ENCODE data around the gene KNL1. TPM values are rescaled to one million over a fixed set of nuclear protein-coding genes. Genes with fewer than 3 reads are reported as not detected.

Gene KNL1
- total RNA-seq, 1 experiment from 2014 or later = 28.9 TPM

DNA sequence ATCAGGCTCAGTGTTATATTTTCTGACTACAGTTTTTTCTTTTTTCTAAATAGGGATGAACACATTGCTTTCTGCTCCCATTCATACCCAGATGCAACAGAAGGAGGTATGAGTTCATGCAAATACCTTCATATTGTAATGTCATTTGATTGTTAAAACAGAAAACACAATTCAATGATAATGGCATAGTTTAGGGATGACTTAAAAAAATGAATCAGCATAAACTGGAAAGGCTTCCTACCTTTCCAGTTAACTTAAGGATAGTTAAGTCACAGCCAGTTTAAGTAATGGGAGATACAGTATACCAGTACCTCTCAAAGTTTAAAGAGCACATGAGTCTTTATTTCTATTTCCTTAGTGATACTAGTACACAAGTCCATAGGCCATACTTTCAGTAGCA, 24.9 kb downstream of the KNL1 start:
- Histone ChIP-seq H3K27me3 (ENCODE audit: control insufficient read depth, insufficient read depth, low read length) (no peaks in the 10 kb centered on the region), H3K36me3 (ENCODE audit: control insufficient read depth, insufficient read depth, low read length) (peaks cover 23% of the 10 kb centered on the region), H3K9me3 (ENCODE audit: control insufficient read depth, insufficient read depth, low read depth, low read length) (no peaks in the 10 kb centered on the region), H3K4me1 (ENCODE audit: control insufficient read depth, insufficient read depth, low read length) (no peaks in the 10 kb centered on the region), H3K27ac (ENCODE audit: low read length) (no peak overlapping the region), H3K4me3 (ENCODE audit: low read depth in 2 of 2, low read length in 2 of 2) (no peak overlapping the region)
- no TSS peak for BruUV-seq (replicated peaks)
- POLR2A ChIA-PET = no interaction called here
- intact Hi-C loops (cut with micrococcal nuclease; ENCODE audit: unreplicated experiment) = no loop called here
- in situ Hi-C loops (cut with HindIII; ENCODE audit: low pct_unique_long_range_greater_than_20kb, low sequenced_read_pairs) = no loop called here
- CTCF ChIA-PET = no interaction called here
- TF ChIP-seq, protein P1, sequence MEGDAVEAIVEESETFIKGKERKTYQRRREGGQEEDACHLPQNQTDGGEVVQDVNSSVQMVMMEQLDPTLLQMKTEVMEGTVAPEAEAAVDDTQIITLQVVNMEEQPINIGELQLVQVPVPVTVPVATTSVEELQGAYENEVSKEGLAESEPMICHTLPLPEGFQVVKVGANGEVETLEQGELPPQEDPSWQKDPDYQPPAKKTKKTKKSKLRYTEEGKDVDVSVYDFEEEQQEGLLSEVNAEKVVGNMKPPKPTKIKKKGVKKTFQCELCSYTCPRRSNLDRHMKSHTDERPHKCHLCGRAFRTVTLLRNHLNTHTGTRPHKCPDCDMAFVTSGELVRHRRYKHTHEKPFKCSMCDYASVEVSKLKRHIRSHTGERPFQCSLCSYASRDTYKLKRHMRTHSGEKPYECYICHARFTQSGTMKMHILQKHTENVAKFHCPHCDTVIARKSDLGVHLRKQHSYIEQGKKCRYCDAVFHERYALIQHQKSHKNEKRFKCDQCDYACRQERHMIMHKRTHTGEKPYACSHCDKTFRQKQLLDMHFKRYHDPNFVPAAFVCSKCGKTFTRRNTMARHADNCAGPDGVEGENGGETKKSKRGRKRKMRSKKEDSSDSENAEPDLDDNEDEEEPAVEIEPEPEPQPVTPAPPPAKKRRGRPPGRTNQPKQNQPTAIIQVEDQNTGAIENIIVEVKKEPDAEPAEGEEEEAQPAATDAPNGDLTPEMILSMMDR (IDR thresholded peaks at IDR 0.05) = no peak
- TF ChIP-seq SIN3A (IDR thresholded peaks at IDR 0.05; ENCODE audit: borderline replicate concordance, insufficient read depth, low read depth, low read length) (no peak), TCF7L2 (IDR thresholded peaks at IDR 0.05; ENCODE audit: low read depth, low read length) (no peak), POLR2AphosphoS5 (IDR thresholded peaks at IDR 0.05; ENCODE audit: low read depth, low read length) (no peak)
- TF ChIP-seq, protein P2, sequence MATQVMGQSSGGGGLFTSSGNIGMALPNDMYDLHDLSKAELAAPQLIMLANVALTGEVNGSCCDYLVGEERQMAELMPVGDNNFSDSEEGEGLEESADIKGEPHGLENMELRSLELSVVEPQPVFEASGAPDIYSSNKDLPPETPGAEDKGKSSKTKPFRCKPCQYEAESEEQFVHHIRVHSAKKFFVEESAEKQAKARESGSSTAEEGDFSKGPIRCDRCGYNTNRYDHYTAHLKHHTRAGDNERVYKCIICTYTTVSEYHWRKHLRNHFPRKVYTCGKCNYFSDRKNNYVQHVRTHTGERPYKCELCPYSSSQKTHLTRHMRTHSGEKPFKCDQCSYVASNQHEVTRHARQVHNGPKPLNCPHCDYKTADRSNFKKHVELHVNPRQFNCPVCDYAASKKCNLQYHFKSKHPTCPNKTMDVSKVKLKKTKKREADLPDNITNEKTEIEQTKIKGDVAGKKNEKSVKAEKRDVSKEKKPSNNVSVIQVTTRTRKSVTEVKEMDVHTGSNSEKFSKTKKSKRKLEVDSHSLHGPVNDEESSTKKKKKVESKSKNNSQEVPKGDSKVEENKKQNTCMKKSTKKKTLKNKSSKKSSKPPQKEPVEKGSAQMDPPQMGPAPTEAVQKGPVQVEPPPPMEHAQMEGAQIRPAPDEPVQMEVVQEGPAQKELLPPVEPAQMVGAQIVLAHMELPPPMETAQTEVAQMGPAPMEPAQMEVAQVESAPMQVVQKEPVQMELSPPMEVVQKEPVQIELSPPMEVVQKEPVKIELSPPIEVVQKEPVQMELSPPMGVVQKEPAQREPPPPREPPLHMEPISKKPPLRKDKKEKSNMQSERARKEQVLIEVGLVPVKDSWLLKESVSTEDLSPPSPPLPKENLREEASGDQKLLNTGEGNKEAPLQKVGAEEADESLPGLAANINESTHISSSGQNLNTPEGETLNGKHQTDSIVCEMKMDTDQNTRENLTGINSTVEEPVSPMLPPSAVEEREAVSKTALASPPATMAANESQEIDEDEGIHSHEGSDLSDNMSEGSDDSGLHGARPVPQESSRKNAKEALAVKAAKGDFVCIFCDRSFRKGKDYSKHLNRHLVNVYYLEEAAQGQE (IDR thresholded peaks at IDR 0.05; ENCODE audit: insufficient read depth in 1 of 2, low read depth in 2 of 2, low read length in 1 of 2) = no peak
- DNase-seq (ENCODE audit: low read depth, low spot score) = no peak
- no peak for ATAC-seq

DNA sequence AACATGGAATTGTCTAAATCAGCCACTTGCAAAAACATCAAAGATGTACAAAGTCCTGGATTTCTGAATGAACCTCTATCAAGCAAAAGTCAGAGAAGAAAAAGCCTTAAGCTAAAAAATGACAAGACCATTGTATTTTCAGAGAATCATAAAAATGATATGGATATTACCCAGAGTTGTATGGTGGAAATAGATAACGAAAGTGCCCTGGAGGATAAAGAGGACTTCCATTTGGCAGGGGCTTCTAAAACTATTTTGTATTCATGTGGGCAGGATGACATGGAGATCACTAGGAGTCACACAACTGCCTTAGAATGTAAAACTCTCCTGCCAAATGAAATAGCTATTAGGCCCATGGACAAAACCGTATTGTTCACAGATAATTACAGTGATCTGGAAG, 29.3 kb downstream of the KNL1 start:
- Histone ChIP-seq H3K4me3 (ENCODE audit: low read depth in 2 of 2, low read length in 2 of 2) (no peak overlapping the region), H3K36me3 (ENCODE audit: control insufficient read depth, insufficient read depth, low read length) (peaks cover 21% of the 10 kb centered on the region), H3K27ac (ENCODE audit: low read length) (no peak overlapping the region), H3K9me3 (ENCODE audit: control insufficient read depth, insufficient read depth, low read depth, low read length) (no peaks in the 10 kb centered on the region), H3K27me3 (ENCODE audit: control insufficient read depth, insufficient read depth, low read length) (no peaks in the 10 kb centered on the region), H3K4me1 (ENCODE audit: control insufficient read depth, insufficient read depth, low read length) (no peaks in the 10 kb centered on the region)
- intact Hi-C loops (cut with micrococcal nuclease; ENCODE audit: unreplicated experiment) = no loop called here
- no peak for DNase-seq (ENCODE audit: low read depth, low spot score)
- no peak for ATAC-seq
- in situ Hi-C loops (cut with HindIII; ENCODE audit: low pct_unique_long_range_greater_than_20kb, low sequenced_read_pairs) = no loop called here
- POLR2A ChIA-PET = no interaction called here
- TF ChIP-seq POLR2AphosphoS5 (IDR thresholded peaks at IDR 0.05; ENCODE audit: low read depth, low read length) (no peak), SIN3A (IDR thresholded peaks at IDR 0.05; ENCODE audit: borderline replicate concordance, insufficient read depth, low read depth, low read length) (no peak), TCF7L2 (IDR thresholded peaks at IDR 0.05; ENCODE audit: low read depth, low read length) (no peak)
- TF ChIP-seq, protein P1 (IDR thresholded peaks at IDR 0.05) = no peak
- TF ChIP-seq, protein P2 (IDR thresholded peaks at IDR 0.05; ENCODE audit: insufficient read depth in 1 of 2, low read depth in 2 of 2, low read length in 1 of 2) = no peak
- BruUV-seq (replicated peaks) = no TSS peak
- CTCF ChIA-PET = no interaction called here

Measured in Panc1 (cell line).